Measurements from ENCODE around the gene CERKL. TPM values are rescaled to one million over a fixed set of nuclear protein-coding genes. Genes with fewer than 3 reads are reported as not detected.

Gene CERKL
- total RNA-seq, 2 experiments from 2014 or later = not detected

GRCh38 chr2:181527058-181527457, 129.8 kb downstream of the CERKL start:
- H3K4me1 Mint-ChIP-seq = peaks cover 2% of the 10 kb centered on the region
- no peak overlapping the region for H3K27ac Mint-ChIP-seq
- H3K9me3 Mint-ChIP-seq (ENCODE audit: low read depth) = no peaks in the 10 kb centered on the region
- peaks cover 68% of the 10 kb centered on the region for H3K36me3 Mint-ChIP-seq
- CTCF ChIA-PET = no interaction called here
- H3K4me3 Mint-ChIP-seq = no peak overlapping the region
- ATAC-seq (no peak), DNase-seq (no peak)
- no peaks in the 10 kb centered on the region for H3K27me3 Mint-ChIP-seq

- H3K9me3 Mint-ChIP-seq (ENCODE audit: low read depth) = no peaks in the 10 kb centered on the region
- H3K4me3 Mint-ChIP-seq = no peak overlapping the region
- peak overlapping the region; percentile 9 for H3K27ac Mint-ChIP-seq
- CTCF ChIA-PET = no interaction called here
- peaks cover 2% of the 10 kb centered on the region for H3K4me1 Mint-ChIP-seq
- peaks cover 67% of the 10 kb centered on the region for H3K36me3 Mint-ChIP-seq
- DNase-seq (no peak), ATAC-seq (no peak)
- no peaks in the 10 kb centered on the region for H3K27me3 Mint-ChIP-seq
Measured at GRCh38 chr2:181526014-181526413, 130.9 kb downstream of the CERKL start.

- Mint-ChIP-seq H3K36me3 (peaks cover 62% of the 10 kb centered on the region), H3K4me1 (peaks cover 2% of the 10 kb centered on the region)
- CTCF ChIA-PET = interaction anchor here (0.7 to 1.2 kb wide), 2 partner anchors 29 to 39 kb away, joined by 3 to 4 read pairs; no protein-coding TSS in a partner anchor
Measured at GRCh38 chr2:181523756-181524155, 133.1 kb downstream of the CERKL start.

GRCh38 chr2:181520253-181520652, 136.7 kb downstream of the CERKL start:
- Mint-ChIP-seq H3K27ac (no peak overlapping the region), H3K9me3 (ENCODE audit: low read depth) (no peaks in the 10 kb centered on the region), H3K4me3 (no peak overlapping the region), H3K36me3 (peaks cover 58% of the 10 kb centered on the region), H3K4me1 (peaks cover 27% of the 10 kb centered on the region), H3K27me3 (no peaks in the 10 kb centered on the region)
- CTCF ChIA-PET = no interaction called here
- DNase-seq (no peak), ATAC-seq (no peak)

More at GRCh38 chr2:181523756-181524155, 133.1 kb downstream of the CERKL start:
- ATAC-seq (no peak), DNase-seq (no peak)
- Mint-ChIP-seq H3K27ac (no peak overlapping the region), H3K27me3 (no peaks in the 10 kb centered on the region), H3K4me3 (no peak overlapping the region), H3K9me3 (ENCODE audit: low read depth) (no peaks in the 10 kb centered on the region)

GRCh38 chr2:181517685-181518301, 139.1 kb downstream of the CERKL start:
- peaks cover 38% of the 10 kb centered on the region for H3K4me1 Mint-ChIP-seq
- no peak overlapping the region for H3K4me3 Mint-ChIP-seq
- H3K27ac Mint-ChIP-seq = peak overlapping the region; percentile 13
- CTCF ChIA-PET = interaction anchor here (1.1 to 2.0 kb wide), 3 partner anchors 10 to 198 kb away, joined by 3 to 5 read pairs (median 3); no protein-coding TSS in a partner anchor
- peaks cover 69% of the 10 kb centered on the region for H3K36me3 Mint-ChIP-seq
- DNase-seq = no peak
- H3K27me3 Mint-ChIP-seq = no peaks in the 10 kb centered on the region
- peak; percentile 36 for ATAC-seq
- H3K9me3 Mint-ChIP-seq (ENCODE audit: low read depth) = no peaks in the 10 kb centered on the region

- Mint-ChIP-seq H3K27me3 (no peaks in the 10 kb centered on the region), H3K27ac (no peak overlapping the region), H3K4me3 (no peak overlapping the region), H3K9me3 (ENCODE audit: low read depth) (no peaks in the 10 kb centered on the region), H3K4me1 (peaks cover 42% of the 10 kb centered on the region), H3K36me3 (peaks cover 70% of the 10 kb centered on the region)
- ATAC-seq = no peak
- CTCF ChIA-PET = interaction anchor here (1.2 to 2.0 kb wide), 2 partner anchors 9 to 21 kb away, joined by 3 to 5 read pairs; no protein-coding TSS in a partner anchor
- no peak for DNase-seq
Measured at GRCh38 chr2:181516992-181517391, 139.9 kb downstream of the CERKL start.

GRCh38 chr2:181515719-181516118, 141.2 kb downstream of the CERKL start:
- CTCF ChIA-PET = interaction anchor here (0.7 to 1.1 kb wide), 2 partner anchors 10 to 46 kb away, joined by 3 to 4 read pairs; no protein-coding TSS in a partner anchor
- H3K27ac Mint-ChIP-seq = peak overlapping the region; percentile 13
- H3K4me3 Mint-ChIP-seq = no peak overlapping the region
- peaks cover 75% of the 10 kb centered on the region for H3K36me3 Mint-ChIP-seq
- H3K4me1 Mint-ChIP-seq = peaks cover 43% of the 10 kb centered on the region
- DNase-seq = no peak
- no peaks in the 10 kb centered on the region for H3K9me3 Mint-ChIP-seq (ENCODE audit: low read depth)
- ATAC-seq = no peak
- H3K27me3 Mint-ChIP-seq = no peaks in the 10 kb centered on the region

- H3K4me1 Mint-ChIP-seq = peaks cover 5% of the 10 kb centered on the region
- CTCF ChIA-PET = no interaction called here
- no peaks in the 10 kb centered on the region for H3K27me3 Mint-ChIP-seq
- H3K27ac Mint-ChIP-seq = no peak overlapping the region
- H3K9me3 Mint-ChIP-seq (ENCODE audit: low read depth) = no peaks in the 10 kb centered on the region
- H3K4me3 Mint-ChIP-seq = no peak overlapping the region
- H3K36me3 Mint-ChIP-seq = peaks cover 54% of the 10 kb centered on the region
- DNase-seq (no peak), ATAC-seq (no peak)
Measured at GRCh38 chr2:181500201-181500600, 156.7 kb downstream of the CERKL start.

- CTCF ChIA-PET = no interaction called here
- no peak for DNase-seq
- H3K27ac Mint-ChIP-seq = no peak overlapping the region
- peaks cover 54% of the 10 kb centered on the region for H3K36me3 Mint-ChIP-seq
- no peaks in the 10 kb centered on the region for H3K27me3 Mint-ChIP-seq
- peaks cover 2% of the 10 kb centered on the region for H3K4me1 Mint-ChIP-seq
- H3K9me3 Mint-ChIP-seq (ENCODE audit: low read depth) = no peaks in the 10 kb centered on the region
- no peak overlapping the region for H3K4me3 Mint-ChIP-seq
- ATAC-seq = no peak
Measured at GRCh38 chr2:181499231-181499630, 157.7 kb downstream of the CERKL start.

Other genes with a start within 250 kb of the CERKL start
- 100 to 1,000 TPM; 301 to 344 TPM for gene ITGA4, start 199.7 kb downstream of the CERKL start, total RNA-seq
- not detected for gene NEUROD1, start 23.4 kb upstream of the CERKL start, total RNA-seq
- gene ITPRID2, start 234.6 kb upstream of the CERKL start, total RNA-seq = 10 to 100 TPM; 51.9 to 68.6 TPM